ENCODE data around the gene CNPY1.

DNA sequence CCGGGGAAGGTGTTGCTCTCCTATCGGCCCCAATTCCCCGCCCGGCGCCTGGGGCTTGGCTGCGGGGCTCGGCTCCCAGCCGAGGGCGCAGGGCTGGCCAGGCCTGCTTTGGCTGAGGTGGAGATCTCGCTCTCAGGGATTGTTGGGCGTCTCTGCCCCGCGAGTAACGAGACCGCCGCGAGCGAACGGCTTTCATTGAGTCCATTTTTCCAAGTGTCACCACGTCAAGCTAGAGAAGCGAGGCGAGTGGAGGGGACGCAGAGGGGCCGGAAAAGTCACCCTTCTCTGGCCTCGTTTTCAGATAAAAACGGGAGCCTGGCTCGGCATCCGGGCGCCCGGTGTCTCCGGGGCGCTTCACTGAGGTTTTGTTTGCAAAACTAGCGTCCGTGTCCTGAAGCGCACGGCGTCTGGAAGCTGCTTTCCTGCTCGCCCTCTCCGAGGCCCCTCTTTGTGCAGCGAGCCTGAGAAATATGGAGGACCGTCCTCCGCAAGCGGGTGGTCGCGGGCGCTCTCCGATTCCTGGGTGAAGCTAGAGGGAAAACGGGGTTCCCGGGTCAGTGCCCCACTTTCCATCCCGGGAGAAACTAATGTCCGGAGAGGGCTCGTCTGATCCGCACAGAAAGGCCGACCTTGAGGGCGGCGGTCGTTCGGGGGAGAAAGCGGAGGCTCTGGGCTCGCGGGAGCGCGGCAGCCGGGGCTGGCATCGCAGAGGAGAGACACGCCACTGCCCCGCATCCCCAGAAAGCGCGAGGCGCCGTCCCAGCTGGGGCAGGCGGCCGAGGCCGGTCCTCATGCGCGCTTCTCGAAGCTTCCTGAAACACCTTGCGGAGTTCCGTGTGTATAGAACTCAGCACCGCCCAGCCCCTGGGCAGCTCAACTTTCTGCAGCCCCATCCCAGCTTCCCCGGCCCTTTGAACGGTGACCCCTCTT, 91.9 kb downstream of the CNPY1 start:
- TF ChIP-seq, protein P1, sequence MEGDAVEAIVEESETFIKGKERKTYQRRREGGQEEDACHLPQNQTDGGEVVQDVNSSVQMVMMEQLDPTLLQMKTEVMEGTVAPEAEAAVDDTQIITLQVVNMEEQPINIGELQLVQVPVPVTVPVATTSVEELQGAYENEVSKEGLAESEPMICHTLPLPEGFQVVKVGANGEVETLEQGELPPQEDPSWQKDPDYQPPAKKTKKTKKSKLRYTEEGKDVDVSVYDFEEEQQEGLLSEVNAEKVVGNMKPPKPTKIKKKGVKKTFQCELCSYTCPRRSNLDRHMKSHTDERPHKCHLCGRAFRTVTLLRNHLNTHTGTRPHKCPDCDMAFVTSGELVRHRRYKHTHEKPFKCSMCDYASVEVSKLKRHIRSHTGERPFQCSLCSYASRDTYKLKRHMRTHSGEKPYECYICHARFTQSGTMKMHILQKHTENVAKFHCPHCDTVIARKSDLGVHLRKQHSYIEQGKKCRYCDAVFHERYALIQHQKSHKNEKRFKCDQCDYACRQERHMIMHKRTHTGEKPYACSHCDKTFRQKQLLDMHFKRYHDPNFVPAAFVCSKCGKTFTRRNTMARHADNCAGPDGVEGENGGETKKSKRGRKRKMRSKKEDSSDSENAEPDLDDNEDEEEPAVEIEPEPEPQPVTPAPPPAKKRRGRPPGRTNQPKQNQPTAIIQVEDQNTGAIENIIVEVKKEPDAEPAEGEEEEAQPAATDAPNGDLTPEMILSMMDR (IDR thresholded peaks at IDR 0.05 in 4 of 5, conservative IDR thresholded peaks at IDR 0.05 in 1 of 5) = no peak
- TF ChIP-seq POLR2A (IDR thresholded peaks at IDR 0.05) = no peak

All from gastrocnemius medialis (tissue), 4 donors.